ENCODE measurements around the gene DVL3.

The DVL3 gene

GRCh38 chr3:184165543-184165942, 10.4 kb downstream of the DVL3 start:
- TF ChIP-seq ZFX (IDR thresholded peaks at IDR 0.05; ENCODE audit: borderline replicate concordance), result no peak
- TF ChIP-seq, protein P1, sequence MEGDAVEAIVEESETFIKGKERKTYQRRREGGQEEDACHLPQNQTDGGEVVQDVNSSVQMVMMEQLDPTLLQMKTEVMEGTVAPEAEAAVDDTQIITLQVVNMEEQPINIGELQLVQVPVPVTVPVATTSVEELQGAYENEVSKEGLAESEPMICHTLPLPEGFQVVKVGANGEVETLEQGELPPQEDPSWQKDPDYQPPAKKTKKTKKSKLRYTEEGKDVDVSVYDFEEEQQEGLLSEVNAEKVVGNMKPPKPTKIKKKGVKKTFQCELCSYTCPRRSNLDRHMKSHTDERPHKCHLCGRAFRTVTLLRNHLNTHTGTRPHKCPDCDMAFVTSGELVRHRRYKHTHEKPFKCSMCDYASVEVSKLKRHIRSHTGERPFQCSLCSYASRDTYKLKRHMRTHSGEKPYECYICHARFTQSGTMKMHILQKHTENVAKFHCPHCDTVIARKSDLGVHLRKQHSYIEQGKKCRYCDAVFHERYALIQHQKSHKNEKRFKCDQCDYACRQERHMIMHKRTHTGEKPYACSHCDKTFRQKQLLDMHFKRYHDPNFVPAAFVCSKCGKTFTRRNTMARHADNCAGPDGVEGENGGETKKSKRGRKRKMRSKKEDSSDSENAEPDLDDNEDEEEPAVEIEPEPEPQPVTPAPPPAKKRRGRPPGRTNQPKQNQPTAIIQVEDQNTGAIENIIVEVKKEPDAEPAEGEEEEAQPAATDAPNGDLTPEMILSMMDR (IDR thresholded peaks at IDR 0.05), result no peak
- H3K27ac ChIP-seq, result no peak overlapping the region

DNA sequence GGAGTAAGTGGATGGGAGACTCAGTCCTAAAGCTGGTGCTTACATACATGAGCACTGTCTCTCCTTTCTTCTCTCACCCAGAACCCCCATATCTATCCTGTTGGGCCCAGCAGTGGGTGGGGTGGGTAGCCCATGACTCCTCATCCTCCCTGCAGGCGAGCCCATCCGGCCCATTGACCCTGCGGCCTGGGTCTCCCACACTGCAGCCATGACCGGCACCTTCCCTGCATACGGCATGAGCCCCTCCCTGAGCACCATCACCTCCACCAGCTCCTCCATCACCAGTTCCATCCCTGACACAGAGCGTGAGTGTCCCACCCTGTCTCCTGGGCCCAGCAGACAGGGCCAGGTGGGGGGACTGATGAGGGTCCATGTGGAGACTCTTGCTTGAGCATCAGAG, 11.5 kb downstream of the DVL3 start:
- TF ChIP-seq ZFX (IDR thresholded peaks at IDR 0.05; ENCODE audit: borderline replicate concordance), result no peak
- TF ChIP-seq, protein P1 (IDR thresholded peaks at IDR 0.05), result no peak
- H3K27ac ChIP-seq, result no peak overlapping the region

DNA sequence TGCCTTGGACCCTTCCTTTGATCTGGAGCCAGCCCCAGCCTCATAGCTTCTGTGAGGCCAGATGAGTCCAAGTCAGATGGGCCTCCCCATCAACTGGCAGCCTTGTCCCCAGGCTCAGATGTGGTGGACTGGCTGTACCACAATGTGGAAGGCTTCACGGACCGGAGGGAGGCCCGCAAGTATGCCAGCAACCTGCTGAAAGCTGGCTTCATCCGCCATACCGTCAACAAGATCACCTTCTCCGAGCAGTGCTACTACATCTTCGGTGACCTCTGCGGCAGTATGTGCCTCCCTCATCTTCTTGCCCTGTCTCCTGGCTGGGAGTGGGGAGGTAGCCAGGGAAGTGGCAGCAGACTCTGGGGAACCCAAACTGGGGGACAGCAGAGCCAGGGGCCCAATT, 12.6 kb downstream of the DVL3 start:
- TF ChIP-seq, protein P1 (IDR thresholded peaks at IDR 0.05), result no peak
- no peak for TF ChIP-seq ZFX (IDR thresholded peaks at IDR 0.05; ENCODE audit: borderline replicate concordance)
- H3K27ac ChIP-seq, result no peak overlapping the region

- no peak for TF ChIP-seq ZFX (IDR thresholded peaks at IDR 0.05; ENCODE audit: borderline replicate concordance)
- TF ChIP-seq, protein P1 (IDR thresholded peaks at IDR 0.05), result no peak
- no peak overlapping the region for H3K27ac ChIP-seq
These were observed 13.4 kb downstream of the DVL3 start for GRCh38 chr3:184168363-184169120.

DNA sequence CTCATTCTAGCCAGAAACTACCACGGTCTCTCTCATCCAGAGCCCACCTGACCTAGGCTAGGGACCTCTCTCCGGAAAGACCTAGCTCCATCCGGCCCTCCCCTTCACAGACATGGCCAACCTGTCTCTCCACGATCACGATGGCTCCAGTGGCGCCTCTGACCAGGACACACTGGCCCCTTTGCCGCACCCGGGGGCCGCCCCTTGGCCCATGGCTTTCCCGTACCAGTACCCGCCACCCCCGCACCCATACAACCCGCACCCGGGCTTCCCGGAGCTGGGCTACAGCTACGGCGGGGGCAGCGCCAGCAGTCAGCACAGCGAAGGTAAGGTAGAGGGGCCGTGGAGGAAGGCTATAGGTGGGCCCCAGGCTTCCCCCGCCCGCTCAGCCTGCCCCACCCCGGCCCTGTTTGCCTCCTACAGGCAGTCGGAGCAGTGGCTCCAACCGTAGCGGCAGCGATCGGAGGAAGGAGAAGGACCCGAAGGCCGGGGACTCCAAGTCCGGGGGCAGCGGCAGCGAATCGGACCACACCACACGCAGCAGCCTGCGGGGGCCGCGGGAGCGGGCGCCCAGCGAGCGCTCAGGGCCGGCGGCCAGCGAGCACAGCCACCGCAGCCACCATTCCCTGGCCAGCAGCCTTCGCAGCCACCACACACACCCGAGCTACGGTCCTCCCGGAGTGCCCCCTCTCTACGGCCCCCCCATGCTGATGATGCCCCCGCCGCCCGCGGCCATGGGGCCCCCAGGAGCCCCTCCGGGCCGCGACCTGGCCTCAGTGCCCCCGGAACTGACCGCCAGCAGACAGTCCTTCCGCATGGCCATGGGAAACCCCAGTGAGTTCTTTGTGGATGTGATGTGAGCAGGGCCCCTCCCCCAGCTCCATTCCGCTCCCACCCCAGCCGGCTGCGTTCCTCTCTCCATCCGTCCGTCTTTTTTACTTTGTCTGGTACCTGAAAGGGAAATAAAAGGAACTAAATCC, 15.0 kb downstream of the DVL3 start:
- H3K27ac ChIP-seq, result no peak overlapping the region
- TF ChIP-seq, protein P1 (IDR thresholded peaks at IDR 0.05), result no peak
- no peak for TF ChIP-seq ZFX (IDR thresholded peaks at IDR 0.05; ENCODE audit: borderline replicate concordance)

DNA sequence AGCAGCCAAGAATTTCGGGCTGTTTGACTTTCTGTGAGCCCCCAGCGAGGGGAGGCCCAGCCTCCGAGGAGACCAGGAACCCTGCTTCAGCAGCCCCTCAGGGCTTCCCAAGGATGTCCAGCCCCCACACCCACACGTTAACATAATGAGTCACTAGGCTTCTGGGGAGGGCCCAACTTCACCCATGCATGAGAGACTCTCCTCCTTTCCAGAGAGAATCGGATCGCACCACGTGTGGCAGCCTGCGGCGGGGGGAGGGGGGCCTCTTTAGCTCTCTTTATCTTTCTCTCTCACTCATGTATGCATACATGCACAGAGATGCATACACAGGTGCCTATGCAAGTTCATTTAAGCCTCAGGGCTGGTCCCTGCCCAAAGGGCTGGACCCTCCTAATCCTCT, 16.4 kb downstream of the DVL3 start:
- TF ChIP-seq ZFX (IDR thresholded peaks at IDR 0.05; ENCODE audit: borderline replicate concordance), result no peak
- TF ChIP-seq, protein P1 (IDR thresholded peaks at IDR 0.05), result no peak
- no peak overlapping the region for H3K27ac ChIP-seq
